Small intestine (tissue), 7 donors: ENCODE data around the gene PPP1R9B. TPM values are rescaled to one million over a fixed set of nuclear protein-coding genes. Genes with fewer than 3 reads are reported as not detected.
A peak's percentile ranks its signal among the peaks of the same experiment; 100 is the strongest.

Experiments used
- DNase-seq, 2 donors: peaks; one replicate each; pipeline versions ENCODE4 v3.0.0 to v3.0.0-alpha.2; 2013
- FAIRE-seq: peaks from 2 replicates; lab custom pipeline; 2012; peaks lifted over from hg19 to GRCh38; lab: Jason Lieb, UNC
- H3K27ac ChIP-seq, 3 donors: one replicate each; pipeline ENCODE4 v1.5.1; 2013; ENCODE audit warnings: low read length in 2 of 3, mild to moderate bottlenecking in 2 of 3, control low read depth in 1 of 3, inconsistent platforms in 1 of 3, low read depth in 1 of 3, moderate library complexity in 1 of 3
- H3K27me3 ChIP-seq, 3 donors: one replicate each; pipeline ENCODE4 v1.6.1; 2013; ENCODE audit warnings: low read length in 3 of 3, inconsistent platforms in 1 of 3; ENCODE audit not compliant: control insufficient read depth in 3 of 3, insufficient read depth in 3 of 3
- H3K36me3 ChIP-seq, 3 donors: one replicate each; pipeline ENCODE4 v1.6.1; 2013; ENCODE audit warnings: low read length in 3 of 3, inconsistent platforms in 1 of 3, low read depth in 1 of 3, mild to moderate bottlenecking in 1 of 3, moderate library complexity in 1 of 3; ENCODE audit not compliant: control insufficient read depth in 3 of 3, insufficient read depth in 2 of 3
- H3K4me1 ChIP-seq, 3 donors: one replicate each; pipeline ENCODE4 v1.6.1; 2013; ENCODE audit warnings: low read length in 2 of 3, inconsistent platforms in 1 of 3, low read depth in 1 of 3, mild to moderate bottlenecking in 1 of 3, moderate library complexity in 1 of 3; ENCODE audit not compliant: control insufficient read depth in 3 of 3, insufficient read depth in 2 of 3
- H3K4me3 ChIP-seq, 3 donors: one replicate each; pipeline ENCODE4 v1.5.1; 2013; ENCODE audit warnings: low read length in 3 of 3, control low read depth in 1 of 3, inconsistent platforms in 1 of 3, low read depth in 1 of 3, mild to moderate bottlenecking in 1 of 3, moderate library complexity in 1 of 3
- H3K9me3 ChIP-seq, 2 donors: one replicate each; pipeline ENCODE4 v1.6.1; 2013; ENCODE audit warnings: low read depth in 1 of 2, low read length in 1 of 2; ENCODE audit not compliant: control insufficient read depth in 2 of 2, insufficient read depth in 1 of 2
- WGBS, 3 donors: extraction: QIAGEN DNeasy Blood & Tissue Kit; methylation state at CpG; one replicate each; pipeline ENCODE4 v1.1.7; 2013; 5-methylcytosine and 5-hydroxymethylcytosine counted together
- polyA plus RNA-seq, 4 donors: library from polyadenylated mRNA; stranded (reverse) in 3 of 4; unstranded in 1 of 4; fragments of 200-250 nt in 3 of 4; fragments of 120-200 nt in 1 of 4; gene quantifications; one replicate each; pipeline versions ENCODE4 v1.2.1 to v1.2.3, GENCODE V29; 2013
- donor health status: healthy with polysubstance abuse.
- donor health status: control.
- donor health status: control.
- donor health status: Bipolar disorder and iron deficiency.
- donor health status: healthy.

Gene PPP1R9B
- polyA plus RNA-seq, 4 donors = 14.1 to 31.8 (median 21.6) TPM

- no peak overlapping the region for H3K4me3 ChIP-seq
- H3K4me1 ChIP-seq = peaks cover 0 to 36% (median 0%) of the 10 kb centered on the region in 3 donors
- H3K27ac ChIP-seq = peak overlapping the region in 2 of 3 donors; percentile 58 to 71
- DNase-seq (no peak), FAIRE-seq (no peak)
- 77 to 83% (median 79%) methylated on average over 19 of the region's 19 CpGs for WGBS, 3 donors
- H3K9me3 ChIP-seq = no peaks in the 10 kb centered on the region
- peaks cover 0 to 70% (median 18%) of the 10 kb centered on the region in 3 donors for H3K36me3 ChIP-seq
- H3K27me3 ChIP-seq = no peaks in the 10 kb centered on the region
These were observed 39.7 kb downstream of the PPP1R9B start for GRCh38 chr17:50110591-50111349.

GRCh38 chr17:50109785-50110184, 40.7 kb downstream of the PPP1R9B start:
- Histone ChIP-seq H3K4me3 (no peak overlapping the region), H3K36me3 (peaks cover 0 to 80% (median 22%) of the 10 kb centered on the region in 3 donors), H3K9me3 (no peaks in the 10 kb centered on the region), H3K27ac (no peak overlapping the region), H3K4me1 (peaks cover 0 to 33% (median 0%) of the 10 kb centered on the region in 3 donors), H3K27me3 (no peaks in the 10 kb centered on the region)
- 88 to 91% (median 89%) methylated on average over 19 of the region's 19 CpGs for WGBS, 3 donors
- no peak for FAIRE-seq
- no peak for DNase-seq

GRCh38 chr17:50109207-50109606, 41.3 kb downstream of the PPP1R9B start:
- no peak for FAIRE-seq
- Histone ChIP-seq H3K27ac (no peak overlapping the region), H3K9me3 (no peaks in the 10 kb centered on the region), H3K4me1 (peaks cover 0 to 29% (median 0%) of the 10 kb centered on the region in 3 donors), H3K36me3 (peaks cover 0 to 85% (median 22%) of the 10 kb centered on the region in 3 donors), H3K27me3 (no peaks in the 10 kb centered on the region), H3K4me3 (no peak overlapping the region)
- DNase-seq = no peak
- WGBS, 3 donors = 78 to 86% (median 82%) methylated on average over 7 of the region's 7 CpGs

GRCh38 chr17:50108556-50108955, 41.9 kb downstream of the PPP1R9B start:
- Histone ChIP-seq H3K27me3 (no peaks in the 10 kb centered on the region), H3K4me3 (no peak overlapping the region), H3K36me3 (peaks cover 0 to 89% (median 22%) of the 10 kb centered on the region in 3 donors), H3K4me1 (peaks cover 0 to 27% (median 0%) of the 10 kb centered on the region in 3 donors), H3K27ac (no peak overlapping the region), H3K9me3 (no peaks in the 10 kb centered on the region)
- no peak for FAIRE-seq
- WGBS, 3 donors = 76 to 84% (median 79%) methylated on average over 9 of the region's 9 CpGs
- no peak for DNase-seq

GRCh38 chr17:50107790-50108414, 42.6 kb downstream of the PPP1R9B start:
- no peak overlapping the region for H3K27ac ChIP-seq
- 83 to 88% (median 87%) methylated on average over 10 of the region's 10 CpGs for WGBS, 3 donors
- no peak overlapping the region for H3K4me3 ChIP-seq
- DNase-seq = no peak
- H3K4me1 ChIP-seq = peaks cover 0 to 29% (median 0%) of the 10 kb centered on the region in 3 donors
- no peak for FAIRE-seq
- no peaks in the 10 kb centered on the region for H3K9me3 ChIP-seq
- H3K36me3 ChIP-seq = peaks cover 0 to 94% (median 22%) of the 10 kb centered on the region in 3 donors
- no peaks in the 10 kb centered on the region for H3K27me3 ChIP-seq

GRCh38 chr17:50106393-50107131, 43.9 kb downstream of the PPP1R9B start:
- DNase-seq = no peak
- Histone ChIP-seq H3K4me3 (no peak overlapping the region), H3K36me3 (peaks cover 0 to 88% (median 22%) of the 10 kb centered on the region in 3 donors), H3K9me3 (no peaks in the 10 kb centered on the region), H3K4me1 (peaks cover 0 to 28% (median 0%) of the 10 kb centered on the region in 3 donors), H3K27me3 (no peaks in the 10 kb centered on the region), H3K27ac (no peak overlapping the region)
- no peak for FAIRE-seq
- 68 to 73% (median 69%) methylated on average over 10 to 13 of the region's 13 CpGs for WGBS, 3 donors

- H3K4me3 ChIP-seq = no peak overlapping the region
- H3K9me3 ChIP-seq = no peaks in the 10 kb centered on the region
- peaks cover 0 to 30% (median 4%) of the 10 kb centered on the region in 3 donors for H3K4me1 ChIP-seq
- FAIRE-seq = no peak
- 94 to 95% (median 94%) methylated on average over 21 of the region's 21 CpGs for WGBS, 3 donors
- DNase-seq = no peak
- no peak overlapping the region for H3K27ac ChIP-seq
- H3K27me3 ChIP-seq = no peaks in the 10 kb centered on the region
- peaks cover 0 to 84% (median 22%) of the 10 kb centered on the region in 3 donors for H3K36me3 ChIP-seq
These were observed 44.7 kb downstream of the PPP1R9B start for GRCh38 chr17:50105811-50106210.

GRCh38 chr17:50103941-50104340, 46.5 kb downstream of the PPP1R9B start:
- peaks cover 4 to 47% (median 5%) of the 10 kb centered on the region in 3 donors for H3K4me1 ChIP-seq

More at GRCh38 chr17:50103941-50104340, 46.5 kb downstream of the PPP1R9B start:
- Histone ChIP-seq H3K9me3 (no peaks in the 10 kb centered on the region), H3K4me3 (no peak overlapping the region), H3K27ac (no peak overlapping the region), H3K27me3 (no peaks in the 10 kb centered on the region), H3K36me3 (peaks cover 0 to 80% (median 15%) of the 10 kb centered on the region in 3 donors)
- WGBS, 3 donors = 85 to 89% (median 88%) methylated on average over 5 of the region's 5 CpGs
- no peak for FAIRE-seq
- no peak for DNase-seq
